ENCODE results near the gene GRIP1. TPM values are rescaled to one million over a fixed set of nuclear protein-coding genes. Genes with fewer than 3 reads are reported as not detected.

The GRIP1 gene
- total RNA-seq, 4 donors from 2014 or later, result 0.85 to 1.8 TPM; not detected in 2

DNA sequence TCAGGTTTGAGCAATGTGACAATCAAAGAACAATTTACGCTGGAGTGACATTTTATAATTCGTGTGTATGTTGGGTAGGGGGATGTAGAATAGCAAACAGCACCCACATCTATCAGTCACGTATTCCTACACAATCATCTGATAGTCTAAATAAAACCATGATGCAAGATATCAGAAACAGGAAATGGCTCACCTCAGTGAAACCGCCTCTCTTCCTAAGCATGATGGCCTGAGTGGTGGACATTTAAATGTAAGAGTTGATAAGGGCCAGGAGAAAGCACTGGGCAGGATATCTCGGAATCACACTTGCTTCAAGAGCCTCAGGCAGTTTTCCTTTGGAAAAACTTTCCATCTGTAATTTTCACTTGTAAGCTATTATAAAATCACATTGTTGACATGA, 128.2 kb downstream of the GRIP1 start:
- TF ChIP-seq, protein P1, sequence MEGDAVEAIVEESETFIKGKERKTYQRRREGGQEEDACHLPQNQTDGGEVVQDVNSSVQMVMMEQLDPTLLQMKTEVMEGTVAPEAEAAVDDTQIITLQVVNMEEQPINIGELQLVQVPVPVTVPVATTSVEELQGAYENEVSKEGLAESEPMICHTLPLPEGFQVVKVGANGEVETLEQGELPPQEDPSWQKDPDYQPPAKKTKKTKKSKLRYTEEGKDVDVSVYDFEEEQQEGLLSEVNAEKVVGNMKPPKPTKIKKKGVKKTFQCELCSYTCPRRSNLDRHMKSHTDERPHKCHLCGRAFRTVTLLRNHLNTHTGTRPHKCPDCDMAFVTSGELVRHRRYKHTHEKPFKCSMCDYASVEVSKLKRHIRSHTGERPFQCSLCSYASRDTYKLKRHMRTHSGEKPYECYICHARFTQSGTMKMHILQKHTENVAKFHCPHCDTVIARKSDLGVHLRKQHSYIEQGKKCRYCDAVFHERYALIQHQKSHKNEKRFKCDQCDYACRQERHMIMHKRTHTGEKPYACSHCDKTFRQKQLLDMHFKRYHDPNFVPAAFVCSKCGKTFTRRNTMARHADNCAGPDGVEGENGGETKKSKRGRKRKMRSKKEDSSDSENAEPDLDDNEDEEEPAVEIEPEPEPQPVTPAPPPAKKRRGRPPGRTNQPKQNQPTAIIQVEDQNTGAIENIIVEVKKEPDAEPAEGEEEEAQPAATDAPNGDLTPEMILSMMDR (IDR thresholded peaks at IDR 0.05; ENCODE audit: low read depth), result no peak

DNA sequence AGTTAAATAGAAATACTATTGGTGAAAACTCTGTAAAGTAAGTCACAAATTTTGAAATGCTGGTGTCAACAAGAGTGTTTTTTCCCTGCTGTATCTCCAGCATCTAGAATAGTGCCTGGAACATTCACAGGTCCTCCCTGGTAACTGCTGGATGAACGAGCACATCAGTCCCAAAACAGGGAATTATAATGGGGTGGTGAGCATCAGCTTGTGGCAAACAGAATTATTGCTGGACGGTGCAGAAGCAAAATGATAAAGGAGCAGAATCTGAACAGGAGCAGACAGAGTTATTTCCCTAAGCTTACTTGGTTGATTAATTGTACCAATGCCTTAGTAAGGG, 129.9 kb downstream of the GRIP1 start:
- TF ChIP-seq, protein P1 (IDR thresholded peaks at IDR 0.05; ENCODE audit: low read depth), result no peak

DNA sequence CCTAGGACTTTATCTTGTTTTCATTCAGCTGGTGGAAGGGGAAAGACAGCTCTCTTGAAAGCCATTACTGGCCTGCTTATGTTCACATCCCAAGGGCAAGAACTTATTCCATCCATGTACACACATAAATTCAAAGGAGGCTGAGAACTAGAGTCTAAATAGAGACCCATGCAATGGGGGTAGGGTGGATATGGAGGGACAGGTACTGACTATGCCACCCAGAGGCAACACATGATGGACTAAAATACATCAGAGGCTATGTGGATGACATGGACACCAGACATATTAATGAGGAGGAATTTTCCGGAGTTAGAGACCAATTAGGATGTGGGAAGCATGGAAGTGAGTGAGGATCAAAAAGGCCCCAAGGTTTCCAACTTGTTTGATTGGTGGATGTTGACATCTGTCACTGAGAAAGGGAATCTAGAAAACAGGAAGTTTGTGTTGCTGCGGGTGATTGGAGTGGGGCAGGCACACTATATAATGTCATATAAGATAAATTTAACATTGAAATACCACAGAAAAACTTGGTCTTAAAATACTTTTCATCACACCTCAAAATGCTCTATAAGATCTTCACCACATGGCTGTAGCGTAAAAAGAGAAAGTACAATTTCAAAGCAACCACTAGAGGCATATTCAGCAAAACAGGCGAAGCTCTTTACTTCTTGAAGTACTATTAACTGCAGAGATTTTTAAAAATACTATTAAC, 130.4 kb downstream of the GRIP1 start:
- TF ChIP-seq, protein P1 (IDR thresholded peaks at IDR 0.05; ENCODE audit: low read depth), result no peak

DNA sequence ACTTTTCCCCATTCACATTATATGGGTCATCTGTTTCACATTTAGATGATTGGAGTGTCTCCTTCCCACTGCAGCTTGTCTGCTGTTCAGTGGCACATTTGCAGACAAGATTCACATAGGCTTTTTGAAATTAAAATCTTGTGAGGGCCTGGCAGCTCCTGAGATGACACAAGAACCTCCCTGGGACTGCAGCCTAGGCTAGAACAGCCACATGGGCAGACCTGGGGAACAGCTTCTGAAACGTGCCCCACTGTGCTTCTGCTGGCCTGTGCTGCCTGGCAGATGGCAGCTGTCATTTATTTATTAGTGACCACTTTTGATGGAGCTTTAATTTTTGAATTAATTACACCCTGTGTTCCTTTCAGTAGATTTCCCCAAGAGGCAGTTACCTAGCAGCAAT, 137.4 kb downstream of the GRIP1 start:
- TF ChIP-seq, protein P1 (IDR thresholded peaks at IDR 0.05; ENCODE audit: low read depth), result no peak

DNA sequence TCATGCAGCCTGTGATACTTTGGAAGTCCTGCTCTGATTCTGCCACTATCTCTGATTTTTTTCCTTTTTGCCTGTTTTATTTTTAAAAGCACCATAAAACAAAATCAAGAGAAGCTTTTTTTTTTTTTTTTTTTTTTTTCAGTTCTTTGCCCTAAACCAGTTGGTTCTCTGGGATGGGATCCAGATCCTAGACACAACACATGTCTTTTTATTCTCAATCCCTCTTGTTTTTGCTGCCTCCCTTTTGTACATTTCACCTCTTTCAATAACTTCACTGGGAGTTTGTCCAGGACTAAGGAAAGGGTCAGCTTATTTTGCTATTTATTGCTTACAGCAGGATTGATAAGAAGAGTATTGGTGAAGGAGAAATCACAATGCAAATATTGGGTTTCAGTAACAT, 139.4 kb downstream of the GRIP1 start:
- TF ChIP-seq, protein P1 (IDR thresholded peaks at IDR 0.05; ENCODE audit: low read depth), result no peak

DNA sequence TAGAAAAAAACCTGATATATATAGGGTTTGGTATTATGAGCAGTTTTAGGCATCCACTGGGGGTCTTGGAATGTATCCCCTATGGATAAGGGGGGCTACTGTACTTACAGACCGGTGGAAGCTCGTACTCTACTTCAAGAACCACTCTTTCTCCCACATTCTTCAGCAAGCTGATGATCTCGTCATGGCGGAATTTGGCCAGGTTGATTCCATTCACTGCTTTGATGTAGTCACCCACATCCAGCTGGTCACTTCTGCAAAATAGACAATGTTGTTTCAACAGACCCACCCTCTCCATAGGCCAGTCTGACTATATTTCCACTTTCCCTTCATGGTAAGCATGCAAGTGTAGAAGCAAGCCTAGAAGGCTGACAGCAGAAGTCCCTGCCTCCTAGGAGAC, 139.9 kb downstream of the GRIP1 start:
- TF ChIP-seq, protein P1 (IDR thresholded peaks at IDR 0.05; ENCODE audit: low read depth), result no peak

DNA sequence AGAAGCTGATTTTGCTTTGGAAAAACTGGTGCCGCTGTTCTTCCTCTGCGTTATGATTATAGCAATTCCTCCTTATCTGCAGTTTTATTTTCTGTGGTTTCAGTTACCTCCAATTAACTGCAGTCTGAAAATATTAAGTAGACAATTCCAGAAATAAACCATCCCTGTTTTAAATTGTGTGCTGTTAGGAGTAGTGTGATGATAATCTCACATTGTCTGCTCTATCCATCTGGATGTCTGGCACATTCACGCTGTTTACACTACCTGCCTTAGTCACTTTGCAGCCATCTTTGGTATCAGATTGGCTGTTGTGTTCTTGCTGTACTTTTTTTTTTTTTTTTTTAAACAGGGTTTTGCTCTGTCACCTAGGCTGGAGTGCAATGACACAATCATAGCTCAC, 141.0 kb downstream of the GRIP1 start:
- TF ChIP-seq, protein P1 (IDR thresholded peaks at IDR 0.05; ENCODE audit: low read depth), result no peak

All from subcutaneous adipose tissue (tissue), 4 donors.